ENCODE data around the gene TWF2.

Gene TWF2

GRCh38 chr3:52222319-52223221, 16.4 kb downstream of the TWF2 start:
- no peak for DNase-seq (ENCODE audit: low read depth, low spot score)

GRCh38 chr3:52221563-52222318, 17.2 kb downstream of the TWF2 start:
- DNase-seq (ENCODE audit: low read depth, low spot score) = no peak

- DNase-seq (ENCODE audit: low read depth, low spot score) = no peak
Measured at GRCh38 chr3:52221141-52221562, 17.8 kb downstream of the TWF2 start.

- DNase-seq (ENCODE audit: low read depth, low spot score) = no peak
Measured at GRCh38 chr3:52220380-52221026, 18.5 kb downstream of the TWF2 start.

- no peak for DNase-seq (ENCODE audit: low read depth, low spot score)
Measured at GRCh38 chr3:52218937-52219650, 19.9 kb downstream of the TWF2 start.

GRCh38 chr3:52218454-52218853, 20.5 kb downstream of the TWF2 start:
- DNase-seq (ENCODE audit: low read depth, low spot score) = no peak

- DNase-seq (ENCODE audit: low read depth, low spot score) = no peak
Measured at GRCh38 chr3:52218026-52218425, 20.9 kb downstream of the TWF2 start.

GRCh38 chr3:52217409-52217805, 21.6 kb downstream of the TWF2 start:
- DNase-seq (ENCODE audit: low read depth, low spot score) = no peak

GRCh38 chr3:52216585-52217408, 22.2 kb downstream of the TWF2 start:
- DNase-seq (ENCODE audit: low read depth, low spot score) = no peak

GRCh38 chr3:52215351-52215750, 23.6 kb downstream of the TWF2 start:
- DNase-seq (ENCODE audit: low read depth, low spot score) = no peak

- no peak for DNase-seq (ENCODE audit: low read depth, low spot score)
Measured at GRCh38 chr3:52213901-52214300, 25.1 kb downstream of the TWF2 start.

- no peak for DNase-seq (ENCODE audit: low read depth, low spot score)
Measured at GRCh38 chr3:52213005-52213404, 26.0 kb downstream of the TWF2 start.

GRCh38 chr3:52211268-52211891, 27.6 kb downstream of the TWF2 start:
- no peak for DNase-seq (ENCODE audit: low read depth, low spot score)

- DNase-seq (ENCODE audit: low read depth, low spot score) = no peak
Measured at GRCh38 chr3:52210550-52211046, 28.4 kb downstream of the TWF2 start.

- no peak for DNase-seq (ENCODE audit: low read depth, low spot score)
Measured at GRCh38 chr3:52210037-52210436, 28.9 kb downstream of the TWF2 start.

GRCh38 chr3:52208556-52208955, 30.4 kb downstream of the TWF2 start:
- DNase-seq (ENCODE audit: low read depth, low spot score) = no peak

- DNase-seq (ENCODE audit: low read depth, low spot score) = no peak
Measured at GRCh38 chr3:52205727-52206372, 33.1 kb downstream of the TWF2 start.

- no peak for DNase-seq (ENCODE audit: low read depth, low spot score)
Measured at GRCh38 chr3:52204337-52205073, 34.5 kb downstream of the TWF2 start.

GRCh38 chr3:52203701-52204100, 35.3 kb downstream of the TWF2 start:
- no peak for DNase-seq (ENCODE audit: low read depth, low spot score)
